Measurements from ENCODE around the gene PRXL2A.
"Not testable (repeated sequence)": the region's sequence is repeated elsewhere in the genome, so short reads cannot be mapped to it uniquely, and the experiment has no call there.

The PRXL2A gene

DNA sequence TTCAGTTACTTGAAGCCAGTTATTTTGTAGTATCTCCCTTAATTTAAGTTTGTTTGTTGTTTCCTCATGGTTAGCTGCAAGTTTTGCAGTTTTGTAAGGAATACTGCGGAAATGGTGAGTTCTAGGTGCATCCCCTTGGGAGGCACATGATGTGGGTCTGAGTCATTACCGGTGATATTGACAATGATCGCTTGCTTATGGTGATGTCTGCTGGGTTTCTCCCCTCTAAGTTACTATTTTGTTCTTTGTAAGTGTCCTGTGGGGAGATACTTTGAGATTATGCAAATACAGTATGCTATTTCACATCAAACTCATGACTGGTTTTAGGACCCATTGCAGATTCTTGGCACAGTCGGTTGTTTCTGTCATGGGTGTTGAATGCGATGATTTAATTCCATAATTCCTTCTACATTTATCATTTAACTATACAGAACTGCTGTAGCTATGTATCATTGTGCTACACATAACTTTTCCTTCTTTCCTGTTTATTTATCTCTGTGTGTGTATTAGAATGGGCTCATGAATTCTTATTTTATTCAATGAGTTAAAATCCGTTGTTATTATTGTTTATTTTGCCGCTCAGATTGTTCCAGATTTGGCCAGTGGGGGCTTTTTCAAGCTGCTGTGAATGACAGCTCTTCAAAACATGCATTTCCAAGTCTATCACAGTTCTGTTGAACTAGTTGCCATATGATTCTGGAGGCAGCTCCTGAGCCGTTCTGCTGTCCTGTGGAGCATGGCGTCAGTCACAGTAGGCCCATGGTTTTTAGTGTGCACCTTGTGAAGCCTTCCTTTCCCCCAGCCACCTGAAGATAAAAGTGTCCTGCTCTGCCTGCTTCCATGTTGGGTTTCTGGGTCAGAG, 64.1 kb downstream of the PRXL2A start:
- H3K4me1 ChIP-seq (ENCODE audit: control insufficient read depth in 5 of 5, insufficient read depth in 5 of 5, low read length in 5 of 5), result peaks cover 18 to 97% (median 94%) of the 10 kb centered on the region in 5 donors
- no peaks in the 10 kb centered on the region for H3K27me3 ChIP-seq (ENCODE audit: control insufficient read depth in 5 of 5, insufficient read depth in 4 of 5, low read length in 5 of 5)
- H3K4me3 ChIP-seq (ENCODE audit: low read depth in 1 of 5, low read length in 5 of 5), result no peak overlapping the region
- no peaks in the 10 kb centered on the region for H3K9me3 ChIP-seq (ENCODE audit: control insufficient read depth in 5 of 5, low read length in 5 of 5)
- peak overlapping the region; percentile 98 for H3K27ac ChIP-seq (ENCODE audit: low read depth, low read length)
- peaks cover 0 to 40% (median 21%) of the 10 kb centered on the region in 5 donors for H3K36me3 ChIP-seq (ENCODE audit: control insufficient read depth in 5 of 5, insufficient read depth in 5 of 5, low read length in 5 of 5)
- peak overlapping the region in 4 of 5 donors; percentile 41 to 81 (median 50) for H3K9ac ChIP-seq (ENCODE audit: low read length in 5 of 5)

DNA sequence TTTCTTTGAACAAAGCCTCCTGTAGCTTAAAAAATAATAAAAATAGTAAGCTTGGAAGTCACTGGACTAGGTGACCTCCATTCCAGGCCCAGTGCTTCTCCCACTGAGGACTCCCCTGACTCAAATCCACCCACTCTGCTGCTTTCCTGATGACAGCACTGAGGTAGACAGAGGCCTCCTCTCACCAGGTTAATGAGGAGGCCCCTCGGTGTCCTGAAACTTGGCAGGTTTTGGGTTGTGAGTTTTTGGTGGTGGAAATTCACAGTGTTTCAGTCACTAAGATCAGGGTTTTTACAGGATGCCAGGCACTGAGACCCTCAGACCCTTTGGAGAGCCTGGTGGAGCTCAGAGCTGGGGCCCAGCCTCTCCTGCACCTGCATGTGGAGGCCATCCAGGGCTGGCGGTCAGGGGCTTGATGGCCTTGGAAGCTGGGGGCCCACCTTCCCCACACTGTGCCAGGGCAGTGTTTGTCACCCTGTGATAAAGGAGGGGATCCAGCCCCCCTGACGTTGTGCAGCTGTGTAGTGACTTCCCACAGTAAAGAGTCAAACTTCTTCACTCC, 64.8 kb downstream of the PRXL2A start:
- H3K27me3 ChIP-seq (ENCODE audit: control insufficient read depth in 5 of 5, insufficient read depth in 4 of 5, low read length in 5 of 5), result no peaks in the 10 kb centered on the region
- peak overlapping the region; percentile 35 to 81 (median 41) for H3K9ac ChIP-seq (ENCODE audit: low read length in 5 of 5)
- peaks cover 18 to 94% (median 91%) of the 10 kb centered on the region in 5 donors for H3K4me1 ChIP-seq (ENCODE audit: control insufficient read depth in 5 of 5, insufficient read depth in 5 of 5, low read length in 5 of 5)
- peak overlapping the region; percentile 98 for H3K27ac ChIP-seq (ENCODE audit: low read depth, low read length)
- H3K4me3 ChIP-seq (ENCODE audit: low read depth in 1 of 5, low read length in 5 of 5), result no peak overlapping the region
- H3K36me3 ChIP-seq (ENCODE audit: control insufficient read depth in 5 of 5, insufficient read depth in 5 of 5, low read length in 5 of 5), result peaks cover 0 to 40% (median 21%) of the 10 kb centered on the region in 5 donors
- peaks cover 0 to under 1% (median 0%) of the 10 kb centered on the region in 5 donors for H3K9me3 ChIP-seq (ENCODE audit: control insufficient read depth in 5 of 5, low read length in 5 of 5)

DNA sequence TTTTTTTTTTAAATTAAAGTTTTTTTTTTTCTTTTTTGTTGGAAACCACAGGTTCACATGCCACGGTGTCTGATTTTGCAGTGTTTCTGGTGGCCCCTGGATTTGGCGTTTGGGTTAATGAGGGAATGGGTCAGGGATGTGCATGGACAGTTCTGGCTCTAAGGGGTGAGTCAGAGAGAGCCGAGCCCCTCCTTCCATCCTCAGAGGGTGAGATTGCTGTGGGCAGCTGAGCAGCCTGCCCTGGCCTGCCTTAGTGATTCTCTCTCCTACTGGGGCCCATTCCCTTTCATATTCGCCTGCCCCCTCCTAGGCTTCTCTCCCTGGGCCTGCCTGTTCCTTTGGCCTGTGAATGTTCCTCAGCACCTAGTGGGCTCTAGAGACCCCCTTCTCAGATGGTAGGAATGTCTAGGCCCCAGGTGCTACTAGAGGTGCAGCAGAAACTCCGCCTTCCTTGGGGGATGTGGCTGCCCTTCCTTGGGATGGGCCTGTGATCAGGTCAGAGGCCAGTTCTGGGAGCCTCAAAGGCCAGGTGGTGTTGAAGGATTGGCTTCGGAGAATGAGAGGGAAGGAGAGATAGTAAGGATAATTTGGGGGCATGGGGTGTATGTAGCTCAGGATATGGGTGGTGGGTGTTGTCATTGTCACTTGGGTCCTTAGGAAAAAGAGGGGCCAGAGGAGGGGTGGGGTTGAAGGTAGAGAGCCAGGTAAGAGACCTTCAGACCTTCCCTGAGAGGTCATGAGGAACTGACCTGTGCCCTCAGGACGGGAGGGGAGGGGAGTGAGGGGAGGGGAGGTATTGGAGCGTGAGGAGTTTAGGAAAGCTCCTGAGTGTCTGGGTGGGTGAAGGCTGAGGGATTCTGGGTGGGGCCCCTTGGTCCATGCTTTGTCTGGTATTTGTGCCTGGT, 65.6 kb downstream of the PRXL2A start:
- Histone ChIP-seq H3K4me3 (ENCODE audit: low read depth in 1 of 5, low read length in 5 of 5) (peak overlapping the region in 1 of 5 donors; percentile 5), H3K9ac (ENCODE audit: low read length in 5 of 5) (peak overlapping the region in 4 of 5 donors; percentile 4 to 63 (median 35)), H3K27ac (ENCODE audit: low read depth, low read length) (peak overlapping the region; percentile 98), H3K36me3 (ENCODE audit: control insufficient read depth in 5 of 5, insufficient read depth in 5 of 5, low read length in 5 of 5) (peaks cover 0 to 39% (median 21%) of the 10 kb centered on the region in 5 donors), H3K4me1 (ENCODE audit: control insufficient read depth in 5 of 5, insufficient read depth in 5 of 5, low read length in 5 of 5) (peaks cover 18 to 86% (median 83%) of the 10 kb centered on the region in 5 donors), H3K9me3 (ENCODE audit: control insufficient read depth in 5 of 5, low read length in 5 of 5) (peaks cover 0 to 4% (median 0%) of the 10 kb centered on the region in 5 donors), H3K27me3 (ENCODE audit: control insufficient read depth in 5 of 5, insufficient read depth in 4 of 5, low read length in 5 of 5) (no peaks in the 10 kb centered on the region)

DNA sequence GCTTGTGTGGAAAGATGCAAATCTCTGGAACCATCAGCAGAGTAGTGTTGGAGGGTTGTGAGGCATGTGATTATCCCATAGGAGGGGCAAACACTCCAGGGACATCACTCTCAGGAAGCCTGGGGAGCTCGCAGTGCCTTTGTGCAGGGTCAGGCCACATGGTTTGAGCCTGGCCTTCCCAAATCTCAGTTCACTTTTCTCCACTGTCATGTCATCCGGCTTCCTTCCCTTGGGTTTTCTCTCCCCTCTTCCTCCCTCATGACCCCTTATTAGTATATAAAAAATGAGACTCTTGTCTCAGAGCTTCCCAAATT, 66.2 kb downstream of the PRXL2A start:
- Histone ChIP-seq H3K9ac (ENCODE audit: low read length in 5 of 5) (peak overlapping the region in 4 of 5 donors; percentile 4 to 68 (median 35)), H3K27me3 (ENCODE audit: control insufficient read depth in 5 of 5, insufficient read depth in 4 of 5, low read length in 5 of 5) (no peaks in the 10 kb centered on the region), H3K4me1 (ENCODE audit: control insufficient read depth in 5 of 5, insufficient read depth in 5 of 5, low read length in 5 of 5) (peaks cover 18 to 81% (median 77%) of the 10 kb centered on the region in 5 donors), H3K9me3 (ENCODE audit: control insufficient read depth in 5 of 5, low read length in 5 of 5) (peaks cover 0 to 4% (median 0%) of the 10 kb centered on the region in 5 donors), H3K36me3 (ENCODE audit: control insufficient read depth in 5 of 5, insufficient read depth in 5 of 5, low read length in 5 of 5) (peaks cover 0 to 39% (median 21%) of the 10 kb centered on the region in 5 donors), H3K4me3 (ENCODE audit: low read depth in 1 of 5, low read length in 5 of 5) (peak overlapping the region in 1 of 5 donors; percentile 5), H3K27ac (ENCODE audit: low read depth, low read length) (peak overlapping the region; percentile 98)

DNA sequence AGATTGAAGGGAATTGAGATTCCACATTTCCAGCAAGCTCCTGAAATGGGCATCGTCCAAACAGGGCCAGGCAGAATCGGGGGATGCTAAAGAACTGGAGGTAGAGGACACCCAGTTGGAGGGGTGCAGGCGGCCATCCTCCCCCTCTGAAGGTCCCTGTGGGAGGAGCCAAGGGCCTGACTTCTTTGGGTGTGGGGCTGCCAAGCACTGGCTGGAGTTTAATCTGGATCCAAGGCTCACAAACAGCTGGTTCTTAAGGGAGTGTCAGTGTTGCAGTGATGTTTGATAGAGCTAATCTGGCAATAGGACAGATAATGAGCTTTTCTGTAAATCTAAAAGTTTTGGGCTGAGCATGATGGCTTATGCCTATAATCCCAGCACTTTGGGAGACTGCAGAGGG, 66.6 kb downstream of the PRXL2A start:
- H3K9ac ChIP-seq (ENCODE audit: low read length in 5 of 5), result peak overlapping the region; percentile 4 to 68 (median 26)
- H3K27me3 ChIP-seq (ENCODE audit: control insufficient read depth in 5 of 5, insufficient read depth in 4 of 5, low read length in 5 of 5), result no peaks in the 10 kb centered on the region
- peaks cover 18 to 77% (median 74%) of the 10 kb centered on the region in 5 donors for H3K4me1 ChIP-seq (ENCODE audit: control insufficient read depth in 5 of 5, insufficient read depth in 5 of 5, low read length in 5 of 5)
- H3K4me3 ChIP-seq (ENCODE audit: low read depth in 1 of 5, low read length in 5 of 5), result peak overlapping the region in 1 of 5 donors; percentile 5
- H3K9me3 ChIP-seq (ENCODE audit: control insufficient read depth in 5 of 5, low read length in 5 of 5), result peaks cover 0 to 4% (median 0%) of the 10 kb centered on the region in 5 donors
- H3K27ac ChIP-seq (ENCODE audit: low read depth, low read length), result peak overlapping the region; percentile 98
- peaks cover 0 to 38% (median 21%) of the 10 kb centered on the region in 5 donors for H3K36me3 ChIP-seq (ENCODE audit: control insufficient read depth in 5 of 5, insufficient read depth in 5 of 5, low read length in 5 of 5)

DNA sequence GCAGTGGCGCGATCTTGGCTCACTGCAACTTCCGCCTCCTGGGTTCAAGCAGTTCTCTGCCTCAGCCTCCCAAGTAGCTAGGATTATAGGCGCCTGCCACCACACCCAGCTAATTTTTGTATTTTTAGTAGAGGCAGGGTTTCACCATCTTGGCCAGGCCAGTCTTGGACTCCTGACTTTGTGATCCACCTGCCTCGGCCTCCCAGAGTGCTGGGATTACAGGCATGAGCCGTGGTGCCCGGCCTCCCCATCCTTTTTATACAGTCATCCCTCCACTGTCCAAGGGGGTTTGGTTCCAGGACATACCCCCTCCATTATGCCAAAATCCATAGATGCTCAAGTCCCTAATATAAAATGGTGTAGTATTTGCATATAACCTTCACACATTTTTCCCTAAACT, 67.3 kb downstream of the PRXL2A start:
- H3K9me3 ChIP-seq (ENCODE audit: control insufficient read depth in 5 of 5, low read length in 5 of 5); H3K27me3 ChIP-seq (ENCODE audit: control insufficient read depth in 5 of 5, insufficient read depth in 4 of 5, low read length in 5 of 5); H3K9ac ChIP-seq (ENCODE audit: low read length in 5 of 5); H3K4me3 ChIP-seq (ENCODE audit: low read depth in 1 of 5, low read length in 5 of 5): not testable (repeated sequence)
- peaks cover 0 to 31% (median 16%) of the 10 kb centered on the region in 5 donors for H3K36me3 ChIP-seq (ENCODE audit: control insufficient read depth in 5 of 5, insufficient read depth in 5 of 5, low read length in 5 of 5)
- H3K4me1 ChIP-seq (ENCODE audit: control insufficient read depth in 5 of 5, insufficient read depth in 5 of 5, low read length in 5 of 5), result peaks cover 17 to 71% (median 68%) of the 10 kb centered on the region in 5 donors
- peak overlapping the region; percentile 98 for H3K27ac ChIP-seq (ENCODE audit: low read depth, low read length)

DNA sequence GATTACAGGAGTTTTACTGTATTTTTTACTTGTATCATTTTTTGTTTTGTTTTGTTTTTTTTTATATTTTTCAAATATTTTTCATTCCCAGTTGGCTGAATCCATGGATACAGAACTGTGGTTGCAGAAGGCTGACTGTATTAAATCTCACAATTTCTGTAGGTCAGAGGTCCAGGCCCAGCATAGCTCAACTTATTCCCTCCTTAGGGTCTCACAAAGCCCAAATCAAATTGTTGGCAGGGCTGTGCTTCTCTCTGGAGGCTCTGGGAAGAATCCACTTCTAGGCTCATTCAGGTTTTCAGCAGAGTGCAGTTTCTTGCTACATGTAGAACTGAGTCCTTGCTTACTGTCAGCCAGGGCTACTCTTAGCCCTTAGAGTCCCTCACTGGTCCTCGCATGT, 68.3 kb downstream of the PRXL2A start:
- no peaks in the 10 kb centered on the region for H3K27me3 ChIP-seq (ENCODE audit: control insufficient read depth in 5 of 5, insufficient read depth in 4 of 5, low read length in 5 of 5)
- peaks cover 14 to 63% (median 60%) of the 10 kb centered on the region in 5 donors for H3K4me1 ChIP-seq (ENCODE audit: control insufficient read depth in 5 of 5, insufficient read depth in 5 of 5, low read length in 5 of 5)
- peak overlapping the region in 1 of 5 donors; percentile 8 for H3K4me3 ChIP-seq (ENCODE audit: low read depth in 1 of 5, low read length in 5 of 5)
- peaks cover 0 to 21% (median 7%) of the 10 kb centered on the region in 5 donors for H3K36me3 ChIP-seq (ENCODE audit: control insufficient read depth in 5 of 5, insufficient read depth in 5 of 5, low read length in 5 of 5)
- H3K27ac ChIP-seq (ENCODE audit: low read depth, low read length), result peak overlapping the region; percentile 98
- H3K9ac ChIP-seq (ENCODE audit: low read length in 5 of 5), result peak overlapping the region in 4 of 5 donors; percentile 16 to 60 (median 29)
- H3K9me3 ChIP-seq (ENCODE audit: control insufficient read depth in 5 of 5, low read length in 5 of 5), result peaks cover 0 to 4% (median 0%) of the 10 kb centered on the region in 5 donors

DNA sequence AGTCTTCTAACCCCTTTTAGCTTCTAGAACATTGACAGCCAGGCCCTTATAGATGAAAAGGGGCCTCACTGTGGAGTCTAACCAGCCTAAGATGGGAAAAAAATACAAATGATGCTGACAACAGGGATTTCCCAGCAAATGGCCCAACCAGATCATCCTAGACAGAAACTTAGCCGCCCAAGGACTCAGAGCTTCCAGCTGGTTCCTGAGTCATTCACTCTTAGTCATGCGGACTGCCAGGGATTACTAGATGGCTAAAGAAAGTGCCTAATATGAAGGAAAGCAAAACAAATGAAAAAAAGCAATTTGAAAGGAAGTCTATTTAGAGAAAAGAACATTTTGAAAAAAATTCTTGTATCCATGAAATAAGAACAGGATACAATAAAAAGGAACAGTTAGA, 69.5 kb downstream of the PRXL2A start:
- H3K27me3 ChIP-seq (ENCODE audit: control insufficient read depth in 5 of 5, insufficient read depth in 4 of 5, low read length in 5 of 5), result no peaks in the 10 kb centered on the region

DNA sequence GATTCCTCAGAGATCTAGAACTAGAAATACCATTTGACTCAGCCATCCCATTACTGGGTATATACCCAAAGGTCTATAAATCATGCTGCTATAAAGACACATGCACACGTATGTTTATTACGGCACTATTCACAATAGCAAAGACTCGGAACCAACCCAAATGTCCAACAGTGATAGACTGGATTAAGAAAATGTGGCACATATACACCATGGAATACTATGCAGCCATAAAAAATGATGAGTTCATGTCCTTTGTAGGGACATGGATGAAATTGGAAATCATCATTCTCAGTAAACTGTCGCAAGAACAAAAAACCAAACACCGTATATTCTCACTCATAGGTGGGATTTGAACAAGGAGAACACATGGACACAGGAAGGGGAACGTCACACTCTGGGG, 72.0 kb downstream of the PRXL2A start:
- not testable (repeated sequence) for H3K36me3 ChIP-seq (ENCODE audit: control insufficient read depth in 5 of 5, insufficient read depth in 5 of 5, low read length in 5 of 5); H3K9me3 ChIP-seq (ENCODE audit: control insufficient read depth in 5 of 5, low read length in 5 of 5); H3K27me3 ChIP-seq (ENCODE audit: control insufficient read depth in 5 of 5, insufficient read depth in 4 of 5, low read length in 5 of 5); H3K4me3 ChIP-seq (ENCODE audit: low read depth in 1 of 5, low read length in 5 of 5); H3K27ac ChIP-seq (ENCODE audit: low read depth, low read length); H3K9ac ChIP-seq (ENCODE audit: low read length in 5 of 5)
- peaks cover 6 to 50% (median 45%) of the 10 kb centered on the region in 5 donors for H3K4me1 ChIP-seq (ENCODE audit: control insufficient read depth in 5 of 5, insufficient read depth in 5 of 5, low read length in 5 of 5)

More for the DNA sequence above, 69.5 kb downstream of the PRXL2A start:
- peaks cover 0 to 4% (median 0%) of the 10 kb centered on the region in 5 donors for H3K9me3 ChIP-seq (ENCODE audit: control insufficient read depth in 5 of 5, low read length in 5 of 5)
- H3K4me1 ChIP-seq (ENCODE audit: control insufficient read depth in 5 of 5, insufficient read depth in 5 of 5, low read length in 5 of 5), result peaks cover 9 to 52% (median 52%) of the 10 kb centered on the region in 5 donors
- H3K4me3 ChIP-seq (ENCODE audit: low read depth in 1 of 5, low read length in 5 of 5), result no peak overlapping the region
- H3K36me3 ChIP-seq (ENCODE audit: control insufficient read depth in 5 of 5, insufficient read depth in 5 of 5, low read length in 5 of 5), result peaks cover 0 to 16% (median 6%) of the 10 kb centered on the region in 5 donors
- H3K27ac ChIP-seq (ENCODE audit: low read depth, low read length), result peak overlapping the region; percentile 98
- peak overlapping the region in 2 of 5 donors; percentile 0 to 26 for H3K9ac ChIP-seq (ENCODE audit: low read length in 5 of 5)

Data from subcutaneous abdominal adipose tissue (tissue), 5 donors.